GM12875 (cell line): ENCODE measurements around the gene FLYWCH1.

Source experiments
- H3K4me3 ChIP-seq: one replicate; pipeline ENCODE4 v1.5.1; 2011; ENCODE audit warnings: low read depth, low read length, control low read depth
- TF ChIP-seq, protein P1 (sequence below): IDR thresholded peaks from 2 replicates; pipeline ENCODE4 v1.5.1; 2011; ENCODE audit warnings: low read depth, mild to moderate bottlenecking, control low read depth, inconsistent platforms, low read length, moderate library complexity, borderline replicate concordance; ENCODE audit not compliant: insufficient read depth

The FLYWCH1 gene

DNA sequence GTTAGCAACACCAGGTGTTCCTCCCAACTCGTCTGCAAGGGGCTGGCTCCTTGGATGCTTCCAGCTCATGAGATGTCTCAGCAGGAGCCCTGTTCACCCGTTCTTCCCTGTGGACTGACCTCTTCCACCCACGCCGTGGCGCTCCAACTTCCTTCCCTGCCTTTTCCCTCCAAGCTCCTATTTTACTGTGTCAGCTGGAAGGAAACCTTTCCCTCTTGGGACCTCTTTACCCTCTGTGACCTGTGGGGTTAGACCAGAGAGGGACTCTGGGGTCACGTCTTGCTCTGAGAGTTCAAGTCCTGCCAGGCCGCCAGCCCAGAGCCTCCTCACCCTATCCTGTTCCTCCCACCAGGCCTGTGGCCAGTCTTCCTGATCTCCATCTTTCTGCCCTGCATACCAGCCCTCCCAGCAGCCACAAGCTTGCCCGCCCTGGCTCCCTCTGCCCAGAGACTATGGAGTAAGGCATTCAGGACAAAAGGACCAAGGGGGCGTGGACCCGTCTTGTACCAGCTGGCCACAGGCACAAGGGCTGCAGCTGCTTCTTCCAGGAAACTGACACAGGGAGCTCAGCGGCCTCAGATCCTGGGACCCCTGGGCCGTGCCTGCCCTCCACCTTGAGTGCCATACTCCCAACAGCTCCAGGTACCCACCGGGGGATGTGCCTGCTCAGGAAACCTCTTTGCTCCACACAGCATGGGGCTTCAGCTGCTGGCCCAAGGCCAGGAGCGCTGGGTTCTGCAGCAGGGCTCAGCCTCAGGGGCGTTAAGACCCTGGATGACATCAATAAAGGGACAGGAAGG, 60.5 kb downstream of the FLYWCH1 start:
- TF ChIP-seq, protein P1, sequence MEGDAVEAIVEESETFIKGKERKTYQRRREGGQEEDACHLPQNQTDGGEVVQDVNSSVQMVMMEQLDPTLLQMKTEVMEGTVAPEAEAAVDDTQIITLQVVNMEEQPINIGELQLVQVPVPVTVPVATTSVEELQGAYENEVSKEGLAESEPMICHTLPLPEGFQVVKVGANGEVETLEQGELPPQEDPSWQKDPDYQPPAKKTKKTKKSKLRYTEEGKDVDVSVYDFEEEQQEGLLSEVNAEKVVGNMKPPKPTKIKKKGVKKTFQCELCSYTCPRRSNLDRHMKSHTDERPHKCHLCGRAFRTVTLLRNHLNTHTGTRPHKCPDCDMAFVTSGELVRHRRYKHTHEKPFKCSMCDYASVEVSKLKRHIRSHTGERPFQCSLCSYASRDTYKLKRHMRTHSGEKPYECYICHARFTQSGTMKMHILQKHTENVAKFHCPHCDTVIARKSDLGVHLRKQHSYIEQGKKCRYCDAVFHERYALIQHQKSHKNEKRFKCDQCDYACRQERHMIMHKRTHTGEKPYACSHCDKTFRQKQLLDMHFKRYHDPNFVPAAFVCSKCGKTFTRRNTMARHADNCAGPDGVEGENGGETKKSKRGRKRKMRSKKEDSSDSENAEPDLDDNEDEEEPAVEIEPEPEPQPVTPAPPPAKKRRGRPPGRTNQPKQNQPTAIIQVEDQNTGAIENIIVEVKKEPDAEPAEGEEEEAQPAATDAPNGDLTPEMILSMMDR: no peak
- no peak overlapping the region for H3K4me3 ChIP-seq

DNA sequence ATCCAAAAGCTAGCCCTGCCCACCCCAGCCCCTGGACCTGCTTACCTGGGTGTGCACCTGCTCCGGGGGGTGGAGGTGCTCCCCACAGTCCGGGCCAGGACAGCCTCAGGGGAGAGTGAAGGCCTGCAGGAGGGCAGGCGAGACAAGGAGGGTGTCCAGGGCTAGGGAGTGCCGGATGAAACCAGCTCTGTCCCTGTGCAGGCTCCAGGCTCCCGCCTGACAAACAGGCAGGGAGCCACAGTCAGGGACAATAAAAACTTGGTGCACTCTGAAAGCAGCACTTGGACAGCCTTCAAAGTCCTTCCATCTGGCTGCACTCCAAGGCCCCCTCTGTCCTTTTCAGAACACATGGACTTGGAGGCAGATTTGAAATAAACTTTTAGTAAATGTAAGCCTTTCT, 61.4 kb downstream of the FLYWCH1 start:
- H3K4me3 ChIP-seq: no peak overlapping the region
- TF ChIP-seq, protein P1: no peak

DNA sequence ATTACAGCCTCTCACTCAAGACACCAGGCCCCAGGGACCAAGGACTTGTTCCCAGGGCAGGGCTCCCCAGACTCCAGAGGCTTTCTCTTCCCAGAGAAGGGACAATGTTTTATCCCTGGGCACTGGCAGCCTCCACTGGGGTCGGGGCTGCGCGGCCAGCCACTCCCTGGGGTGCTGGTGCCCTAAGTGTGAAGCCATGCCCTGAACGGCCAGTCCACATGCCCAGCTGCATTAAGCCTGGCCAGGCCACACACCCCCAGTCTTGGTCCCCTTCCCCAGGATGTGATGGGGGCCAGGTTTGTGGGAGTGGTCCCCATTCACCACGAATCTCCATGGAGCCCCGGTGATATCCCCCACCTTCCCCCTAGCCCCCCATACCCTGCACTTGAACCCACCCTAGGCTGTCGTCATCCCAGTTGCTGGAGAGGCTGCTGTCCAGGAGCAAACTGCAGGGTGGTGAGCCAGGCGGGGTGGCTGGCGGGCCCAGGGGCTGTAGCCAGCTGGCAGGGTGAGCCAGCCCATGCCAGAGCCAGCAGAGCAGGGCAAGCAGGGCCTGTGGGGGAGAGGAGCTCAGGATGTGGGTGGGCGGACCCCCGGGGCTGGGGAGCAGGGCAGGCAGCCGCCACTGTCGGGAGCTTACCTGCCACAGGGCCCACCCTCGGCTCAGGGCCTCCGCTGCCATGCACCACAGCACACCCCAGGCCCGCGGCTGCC, 62.0 kb downstream of the FLYWCH1 start:
- TF ChIP-seq, protein P1: no peak
- no peak overlapping the region for H3K4me3 ChIP-seq

DNA sequence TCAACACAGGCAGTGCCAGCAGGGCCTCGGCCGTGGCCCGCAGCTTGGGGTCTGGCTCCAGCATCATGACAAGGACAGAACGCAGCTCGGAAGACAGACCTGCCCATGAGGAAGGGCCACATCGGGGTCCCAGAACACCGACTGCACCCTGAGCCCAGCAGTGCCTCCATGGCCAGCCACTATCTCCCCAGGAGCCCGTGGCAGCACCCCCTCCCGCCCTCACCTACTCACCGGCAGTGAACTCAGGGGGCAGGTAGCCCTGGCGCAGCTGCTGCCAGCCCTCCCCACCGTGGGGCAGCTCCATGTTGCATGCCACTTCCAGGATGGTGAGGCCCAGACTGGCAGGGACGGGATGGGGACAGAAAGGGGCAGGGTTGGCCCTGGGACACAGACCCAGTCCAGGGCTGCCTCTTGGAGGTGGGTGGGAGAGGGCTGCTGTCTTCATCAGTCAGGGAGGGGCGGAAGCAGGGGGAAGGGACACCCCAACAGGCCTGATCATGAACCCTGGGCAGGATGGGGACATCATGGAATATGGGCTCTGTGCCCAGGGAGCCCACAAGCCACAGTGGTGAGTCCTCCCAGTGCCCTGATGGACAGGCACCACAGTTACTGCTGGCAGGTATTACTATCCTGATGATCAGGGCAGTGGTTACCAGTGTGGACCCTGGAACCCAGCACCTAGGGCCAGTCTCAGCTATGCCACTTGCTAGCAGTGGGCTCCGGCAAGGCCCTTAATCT, 62.8 kb downstream of the FLYWCH1 start:
- no peak overlapping the region for H3K4me3 ChIP-seq
- TF ChIP-seq, protein P1: no peak

DNA sequence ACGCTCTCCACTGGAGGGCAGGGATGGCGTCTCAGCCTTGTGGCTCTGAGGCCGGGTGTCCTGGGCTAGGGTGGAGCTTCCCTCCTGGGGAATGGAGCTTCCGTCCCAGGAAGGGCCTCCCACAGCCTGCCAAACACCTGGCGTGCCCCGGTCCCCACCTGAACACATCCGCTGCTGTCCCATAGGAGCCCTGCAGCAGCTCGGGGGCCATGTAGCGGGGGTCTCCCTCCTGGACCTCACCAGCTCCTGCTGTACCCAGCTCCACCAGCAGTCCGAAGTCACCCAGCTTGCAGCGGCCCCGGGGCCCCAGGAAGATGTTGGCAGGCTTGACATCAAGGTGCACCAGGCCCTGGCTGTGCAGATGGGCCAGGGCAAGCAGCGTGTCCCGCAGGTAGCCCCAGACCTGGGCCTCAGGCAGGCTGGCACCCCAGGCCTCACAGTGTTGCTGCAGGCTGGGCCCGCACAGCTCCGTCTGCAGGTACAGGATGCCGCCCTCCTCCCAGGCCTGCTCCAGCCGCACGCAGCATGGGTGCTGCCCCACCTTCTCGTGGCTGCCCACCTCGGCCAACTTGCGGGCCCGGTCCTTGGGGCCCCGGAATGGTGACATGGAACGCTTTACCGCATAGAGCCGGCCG, 63.5 kb downstream of the FLYWCH1 start:
- TF ChIP-seq, protein P1: no peak
- H3K4me3 ChIP-seq: no peak overlapping the region

DNA sequence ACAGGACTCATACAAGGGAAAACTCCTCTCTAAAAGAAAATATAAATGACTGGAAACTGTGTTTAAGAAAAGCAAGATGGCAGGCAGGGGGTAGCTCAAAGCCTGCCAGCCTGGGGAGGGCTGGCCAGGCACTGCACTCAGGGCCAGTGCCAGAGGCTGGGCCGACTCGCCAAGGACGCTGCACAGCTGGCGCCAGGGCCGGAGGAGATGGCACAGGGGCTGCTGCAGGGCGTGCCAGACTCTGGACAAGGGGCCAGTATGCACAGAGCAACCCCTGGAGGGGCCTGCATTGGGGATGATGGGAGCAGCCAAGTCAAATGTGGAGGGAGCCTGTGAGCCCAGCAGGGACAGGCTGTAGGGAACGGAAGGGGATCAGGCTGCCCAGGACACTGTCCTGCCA, 64.5 kb downstream of the FLYWCH1 start:
- H3K4me3 ChIP-seq: no peak overlapping the region
- TF ChIP-seq, protein P1: no peak
